DND-41 (cell line): ENCODE measurements around the gene TMSB10.

ENCODE experiments used
- ATAC-seq: fragments of 200-7000 bp; cut with Tn5 transposase; 3 replicates; pipeline ENCODE4 v1.9.1; 2021; ENCODE audit warnings: low read depth; ENCODE audit not compliant: insufficient read depth
- DNase-seq: peaks from one replicate; pipeline ENCODE4 v3.0.0-alpha.2; 2020
- H2AFZ ChIP-seq: 2 replicates; pipeline ENCODE4 v1.6.0; 2012; ENCODE audit warnings: low read depth, low read length
- H3K27ac ChIP-seq: 2 replicates; pipeline ENCODE4 v1.5.1; 2012; ENCODE audit warnings: low read length, inconsistent platforms
- H3K27me3 ChIP-seq: fragments of 200-600 bp; sonication (generic); 2 replicates; pipeline ENCODE4 v1.6.0; 2012; ENCODE audit warnings: low read length, mild to moderate bottlenecking, inconsistent platforms; ENCODE audit not compliant: insufficient read depth, poor library complexity
- H3K36me3 ChIP-seq: 2 replicates; pipeline ENCODE4 v1.5.1; 2012; ENCODE audit warnings: low read length, inconsistent platforms; ENCODE audit not compliant: insufficient read depth
- H3K4me1 ChIP-seq: 2 replicates; pipeline ENCODE4 v1.5.1; 2012; ENCODE audit warnings: mild to moderate bottlenecking, low read length; ENCODE audit not compliant: insufficient read depth
- H3K4me2 ChIP-seq: 2 replicates; pipeline ENCODE4 v1.6.0; 2012; ENCODE audit warnings: mild to moderate bottlenecking, moderate library complexity, low read length, inconsistent platforms; ENCODE audit not compliant: insufficient read depth
- H3K4me3 ChIP-seq, 2 experiments: fragments of 200-600 bp in 1 of 2; shearing (Covaris generic) in 1 of 2; 2 replicates each; pipeline ENCODE4 v1.5.1; 2012 to 2016; ENCODE audit warnings: inconsistent platforms in 2 of 2, low read length in 2 of 2, mild to moderate bottlenecking in 2 of 2, low read depth in 1 of 2, moderate library complexity in 1 of 2
- H3K79me2 ChIP-seq: 2 replicates; pipeline ENCODE4 v1.6.0; 2012; ENCODE audit warnings: low read length, inconsistent platforms; ENCODE audit not compliant: insufficient read depth
- H3K9ac ChIP-seq: 2 replicates; pipeline ENCODE4 v1.6.0; 2012; ENCODE audit warnings: low read depth, mild to moderate bottlenecking, inconsistent platforms, low read length, moderate library complexity
- H3K9me3 ChIP-seq: 2 replicates; pipeline ENCODE4 v1.5.1; 2012; ENCODE audit warnings: low read length, moderate library complexity, mild to moderate bottlenecking, inconsistent platforms; ENCODE audit not compliant: insufficient read depth, severe bottlenecking
- H4K20me1 ChIP-seq: 2 replicates; pipeline ENCODE4 v1.6.0; 2012; ENCODE audit warnings: low read length; ENCODE audit not compliant: insufficient read depth
- EZH2 ChIP-seq: IDR thresholded peaks from 3 replicates; pipeline ENCODE4 v1.6.1; 2012; ENCODE audit warnings: borderline replicate concordance, low read depth, mild to moderate bottlenecking, moderate library complexity, low read length, inconsistent platforms; ENCODE audit not compliant: severe bottlenecking
- TF ChIP-seq, protein P1 (sequence below): IDR thresholded peaks from 2 replicates; pipeline ENCODE4 v1.5.1; 2012; ENCODE audit warnings: borderline replicate concordance, low read length, moderate library complexity, mild to moderate bottlenecking; ENCODE audit not compliant: poor library complexity, severe bottlenecking; ENCODE audit errors: extremely low read depth

Gene TMSB10

GRCh38 chr2:84908948-84909713, 3.7 kb downstream of the TMSB10 start:
- ATAC-seq: no peak
- TF ChIP-seq, protein P1, sequence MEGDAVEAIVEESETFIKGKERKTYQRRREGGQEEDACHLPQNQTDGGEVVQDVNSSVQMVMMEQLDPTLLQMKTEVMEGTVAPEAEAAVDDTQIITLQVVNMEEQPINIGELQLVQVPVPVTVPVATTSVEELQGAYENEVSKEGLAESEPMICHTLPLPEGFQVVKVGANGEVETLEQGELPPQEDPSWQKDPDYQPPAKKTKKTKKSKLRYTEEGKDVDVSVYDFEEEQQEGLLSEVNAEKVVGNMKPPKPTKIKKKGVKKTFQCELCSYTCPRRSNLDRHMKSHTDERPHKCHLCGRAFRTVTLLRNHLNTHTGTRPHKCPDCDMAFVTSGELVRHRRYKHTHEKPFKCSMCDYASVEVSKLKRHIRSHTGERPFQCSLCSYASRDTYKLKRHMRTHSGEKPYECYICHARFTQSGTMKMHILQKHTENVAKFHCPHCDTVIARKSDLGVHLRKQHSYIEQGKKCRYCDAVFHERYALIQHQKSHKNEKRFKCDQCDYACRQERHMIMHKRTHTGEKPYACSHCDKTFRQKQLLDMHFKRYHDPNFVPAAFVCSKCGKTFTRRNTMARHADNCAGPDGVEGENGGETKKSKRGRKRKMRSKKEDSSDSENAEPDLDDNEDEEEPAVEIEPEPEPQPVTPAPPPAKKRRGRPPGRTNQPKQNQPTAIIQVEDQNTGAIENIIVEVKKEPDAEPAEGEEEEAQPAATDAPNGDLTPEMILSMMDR: no peak
- no peak for TF ChIP-seq EZH2
- DNase-seq: peak; percentile 20

GRCh38 chr2:84911135-84911678, 5.8 kb downstream of the TMSB10 start:
- Histone ChIP-seq H3K4me2 (no peak overlapping the region), H3K4me1 (peaks cover 19% of the 10 kb centered on the region), H3K9ac (no peak overlapping the region)

More at GRCh38 chr2:84908948-84909713, 3.7 kb downstream of the TMSB10 start:
- Histone ChIP-seq H3K27ac (no peak overlapping the region), H3K9ac (no peak overlapping the region), H3K9me3 (no peaks in the 10 kb centered on the region), H3K4me1 (peaks cover 29% of the 10 kb centered on the region), H3K36me3 (peaks cover 19% of the 10 kb centered on the region), H3K79me2 (peaks cover 18% of the 10 kb centered on the region), H4K20me1 (peaks cover 7% of the 10 kb centered on the region; the same call in 1 of the 2 replicates), H3K4me3 (no peak overlapping the region), H3K4me2 (no peak overlapping the region), H2AFZ (no peak overlapping the region), H3K27me3 (no peaks in the 10 kb centered on the region)

GRCh38 chr2:84912984-84913383, 7.5 kb downstream of the TMSB10 start:
- no peaks in the 10 kb centered on the region for H3K79me2 ChIP-seq
- no peaks in the 10 kb centered on the region for H3K9me3 ChIP-seq
- peaks cover 6% of the 10 kb centered on the region; the same call in 1 of the 2 replicates for H3K4me1 ChIP-seq
- H3K4me2 ChIP-seq: no peak overlapping the region
- no peaks in the 10 kb centered on the region for H3K27me3 ChIP-seq
- H3K27ac ChIP-seq: no peak overlapping the region
- TF ChIP-seq, protein P1: no peak
- TF ChIP-seq EZH2: no peak
- H4K20me1 ChIP-seq: no peaks in the 10 kb centered on the region
- DNase-seq (no peak), ATAC-seq (no peak)
- H2AFZ ChIP-seq: no peak overlapping the region
- H3K4me3 ChIP-seq: no peak overlapping the region
- no peak overlapping the region for H3K9ac ChIP-seq
- H3K36me3 ChIP-seq: peaks cover 4% of the 10 kb centered on the region; the same call in 1 of the 2 replicates

More at GRCh38 chr2:84911135-84911678, 5.8 kb downstream of the TMSB10 start:
- no peak overlapping the region for H3K27ac ChIP-seq
- no peak overlapping the region for H2AFZ ChIP-seq
- TF ChIP-seq, protein P1: no peak
- no peak for TF ChIP-seq EZH2
- H3K9me3 ChIP-seq: no peaks in the 10 kb centered on the region
- H3K27me3 ChIP-seq: no peaks in the 10 kb centered on the region
- H3K4me3 ChIP-seq: no peak overlapping the region
- DNase-seq (no peak), ATAC-seq (no peak)
- peaks cover 12% of the 10 kb centered on the region for H3K36me3 ChIP-seq
- peaks cover 11% of the 10 kb centered on the region for H3K79me2 ChIP-seq
- H4K20me1 ChIP-seq: peaks cover 5% of the 10 kb centered on the region; the same call in 1 of the 2 replicates
